ENCODE results near the gene CLDN4.
"Not testable (repeated sequence)": the region's sequence is repeated elsewhere in the genome, so short reads cannot be mapped to it uniquely, and the experiment has no call there.

DNA sequence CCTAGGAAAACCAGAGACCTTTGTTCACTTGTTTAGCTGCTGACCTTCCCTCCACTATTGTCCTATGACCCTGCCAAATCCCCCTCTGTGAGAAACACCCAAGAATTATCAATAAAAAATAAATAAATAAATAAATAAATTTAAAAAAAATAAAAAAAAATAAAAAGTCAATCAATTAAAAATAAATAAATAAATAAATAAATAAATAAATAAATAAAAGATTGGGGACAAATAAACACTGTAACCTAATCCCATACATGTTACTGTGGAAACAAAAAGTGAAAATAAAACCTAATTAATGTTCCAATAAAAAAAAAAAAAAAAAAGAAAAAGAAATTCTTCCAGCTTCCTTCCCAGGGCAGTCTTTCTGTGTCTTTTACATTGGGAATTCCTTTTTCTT lies 6.4 kb downstream of the CLDN4 start:
- TF ChIP-seq, protein P1, sequence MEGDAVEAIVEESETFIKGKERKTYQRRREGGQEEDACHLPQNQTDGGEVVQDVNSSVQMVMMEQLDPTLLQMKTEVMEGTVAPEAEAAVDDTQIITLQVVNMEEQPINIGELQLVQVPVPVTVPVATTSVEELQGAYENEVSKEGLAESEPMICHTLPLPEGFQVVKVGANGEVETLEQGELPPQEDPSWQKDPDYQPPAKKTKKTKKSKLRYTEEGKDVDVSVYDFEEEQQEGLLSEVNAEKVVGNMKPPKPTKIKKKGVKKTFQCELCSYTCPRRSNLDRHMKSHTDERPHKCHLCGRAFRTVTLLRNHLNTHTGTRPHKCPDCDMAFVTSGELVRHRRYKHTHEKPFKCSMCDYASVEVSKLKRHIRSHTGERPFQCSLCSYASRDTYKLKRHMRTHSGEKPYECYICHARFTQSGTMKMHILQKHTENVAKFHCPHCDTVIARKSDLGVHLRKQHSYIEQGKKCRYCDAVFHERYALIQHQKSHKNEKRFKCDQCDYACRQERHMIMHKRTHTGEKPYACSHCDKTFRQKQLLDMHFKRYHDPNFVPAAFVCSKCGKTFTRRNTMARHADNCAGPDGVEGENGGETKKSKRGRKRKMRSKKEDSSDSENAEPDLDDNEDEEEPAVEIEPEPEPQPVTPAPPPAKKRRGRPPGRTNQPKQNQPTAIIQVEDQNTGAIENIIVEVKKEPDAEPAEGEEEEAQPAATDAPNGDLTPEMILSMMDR (tag by site-specific recombination; IDR thresholded peaks at IDR 0.05), result not testable (repeated sequence)
- not testable (repeated sequence) for TF ChIP-seq ZNF184 (tag by site-specific recombination; IDR thresholded peaks at IDR 0.05); ZBTB7A (tag by site-specific recombination; IDR thresholded peaks at IDR 0.05; ENCODE audit: low read depth)
- peak; percentile 77; the same call in 1 of the 2 replicates for TF ChIP-seq ZNF394 (tag by site-specific recombination; IDR thresholded peaks at IDR 0.05; ENCODE audit: borderline replicate concordance)
